Left ventricle myocardium inferior (tissue), 1 donor: Measurements from ENCODE around the gene SGMS2. TPM values are rescaled to one million over a fixed set of nuclear protein-coding genes. Genes with fewer than 3 reads are reported as not detected.
"Not testable (repeated sequence)": the region's sequence is repeated elsewhere in the genome, so short reads cannot be mapped to it uniquely, and the experiment has no call there.

Experiments used
- DNase-seq: peaks from one replicate; pipeline ENCODE4 v3.0.0-alpha.2; 2020
- H3K27ac ChIP-seq: fragments of 200-600 bp; replicated peaks from 2 replicates; pipeline ENCODE4 v1.8.0; 2021
- H3K27me3 ChIP-seq: fragments of 200-600 bp; 2 replicates; pipeline ENCODE4 v1.8.0; 2021; ENCODE audit warnings: low read depth
- H3K36me3 ChIP-seq: fragments of 200-600 bp; 2 replicates; pipeline ENCODE4 v1.8.0; 2021
- H3K4me1 ChIP-seq: fragments of 200-600 bp; 2 replicates; pipeline ENCODE4 v1.8.0; 2021
- H3K4me3 ChIP-seq: fragments of 200-600 bp; 2 replicates; pipeline ENCODE4 v1.8.0; 2021; ENCODE audit warnings: mild to moderate bottlenecking, moderate library complexity
- H3K9me3 ChIP-seq: fragments of 200-600 bp; replicated peaks from 2 replicates; pipeline ENCODE4 v1.8.0; 2021
- intact Hi-C: fragments of 100-400 bp; cut with micrococcal nuclease; formaldehyde crosslinking; loops from one replicate; pipeline ENCODE4 v1.11.0; 2022
- total RNA-seq: library from RNA; stranded (reverse); fragmentation: NEBNext Ultra II Directional; extraction: Animal tissue kit (Norgen Biotek cat#: 25700); gene quantifications from one replicate; pipeline ENCODE4 v1.2.1, GENCODE V29; 2021
- TF ChIP-seq, protein P1 (sequence below): fragments of 200-600 bp; IDR thresholded peaks from 2 replicates; pipeline ENCODE4 v1.8.0; 2021; ENCODE audit warnings: antibody characterized with exemption, mild to moderate bottlenecking, borderline replicate concordance
- donor health status: DM: no; HTN: yes; CAD: no; lungs with severe emphysema.

The SGMS2 gene
- total RNA-seq, 1 donor from 2014 or later: 21.4 TPM

DNA sequence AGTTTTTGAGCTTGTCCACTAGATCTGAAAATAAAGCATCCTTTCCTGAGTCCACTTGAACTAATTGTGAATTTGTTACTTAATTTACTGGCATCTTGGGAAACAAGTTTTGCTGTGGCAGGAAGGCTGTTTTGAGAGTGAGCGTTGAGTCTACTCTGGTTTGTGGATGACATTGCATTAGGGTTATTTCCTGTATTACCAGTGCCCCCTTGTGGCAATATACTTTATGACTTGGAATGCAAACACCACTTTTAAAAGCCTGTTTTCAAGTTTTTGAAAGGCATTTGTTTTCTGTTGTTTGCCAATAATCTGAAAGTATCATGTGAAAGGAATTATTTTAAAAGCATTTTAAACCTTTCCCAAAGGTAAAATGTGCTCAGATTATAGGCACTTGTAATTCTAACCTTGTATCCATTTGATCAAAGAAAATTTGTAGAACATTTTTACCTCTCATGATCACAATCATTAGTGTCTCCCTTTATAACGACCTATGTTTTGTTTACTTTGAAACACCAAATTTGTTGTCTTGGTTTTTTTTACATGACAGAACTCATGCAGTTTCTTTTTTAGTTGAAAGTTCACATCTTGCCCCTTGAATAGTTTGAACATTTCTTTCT lies 88.7 kb downstream of the SGMS2 start:
- TF ChIP-seq, protein P1, sequence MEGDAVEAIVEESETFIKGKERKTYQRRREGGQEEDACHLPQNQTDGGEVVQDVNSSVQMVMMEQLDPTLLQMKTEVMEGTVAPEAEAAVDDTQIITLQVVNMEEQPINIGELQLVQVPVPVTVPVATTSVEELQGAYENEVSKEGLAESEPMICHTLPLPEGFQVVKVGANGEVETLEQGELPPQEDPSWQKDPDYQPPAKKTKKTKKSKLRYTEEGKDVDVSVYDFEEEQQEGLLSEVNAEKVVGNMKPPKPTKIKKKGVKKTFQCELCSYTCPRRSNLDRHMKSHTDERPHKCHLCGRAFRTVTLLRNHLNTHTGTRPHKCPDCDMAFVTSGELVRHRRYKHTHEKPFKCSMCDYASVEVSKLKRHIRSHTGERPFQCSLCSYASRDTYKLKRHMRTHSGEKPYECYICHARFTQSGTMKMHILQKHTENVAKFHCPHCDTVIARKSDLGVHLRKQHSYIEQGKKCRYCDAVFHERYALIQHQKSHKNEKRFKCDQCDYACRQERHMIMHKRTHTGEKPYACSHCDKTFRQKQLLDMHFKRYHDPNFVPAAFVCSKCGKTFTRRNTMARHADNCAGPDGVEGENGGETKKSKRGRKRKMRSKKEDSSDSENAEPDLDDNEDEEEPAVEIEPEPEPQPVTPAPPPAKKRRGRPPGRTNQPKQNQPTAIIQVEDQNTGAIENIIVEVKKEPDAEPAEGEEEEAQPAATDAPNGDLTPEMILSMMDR: peak; percentile 81
- Histone ChIP-seq H3K27me3 (no peaks in the 10 kb centered on the region), H3K36me3 (peaks cover 26% of the 10 kb centered on the region), H3K4me1 (no peaks in the 10 kb centered on the region), H3K9me3 (no peaks in the 10 kb centered on the region), H3K4me3 (no peak overlapping the region), H3K27ac (no peak overlapping the region)
- DNase-seq: no peak
- intact Hi-C loops: loop anchor here (2.0 kb wide), 1 partner anchor 157 kb away; no protein-coding TSS in a partner anchor

DNA sequence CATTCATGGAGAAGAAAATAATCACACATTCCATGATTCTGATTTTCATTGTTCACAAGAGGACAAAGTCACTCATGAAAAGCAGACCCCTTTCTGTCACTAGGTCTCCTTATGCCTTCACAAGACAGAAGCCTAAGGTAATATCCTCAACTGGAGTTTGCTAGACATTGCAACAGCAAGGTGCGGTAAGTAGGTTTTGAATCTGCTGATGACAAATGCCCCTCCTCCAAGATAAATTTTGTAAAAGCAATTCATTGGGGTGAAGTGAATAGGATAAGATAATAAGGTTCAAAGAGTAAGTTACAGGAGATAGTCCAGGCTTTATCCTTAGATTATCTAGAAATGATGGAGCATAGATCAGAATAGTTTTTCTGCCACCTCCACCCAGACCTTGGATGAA lies 90.5 kb downstream of the SGMS2 start:
- TF ChIP-seq, protein P1: no peak
- H3K27me3 ChIP-seq: no peaks in the 10 kb centered on the region
- H3K4me3 ChIP-seq: no peak overlapping the region
- H3K4me1 ChIP-seq: no peaks in the 10 kb centered on the region
- no peak for DNase-seq
- intact Hi-C loops: no loop called here
- peaks cover 13% of the 10 kb centered on the region for H3K9me3 ChIP-seq
- no peak overlapping the region for H3K27ac ChIP-seq
- H3K36me3 ChIP-seq: peaks cover 8% of the 10 kb centered on the region

DNA sequence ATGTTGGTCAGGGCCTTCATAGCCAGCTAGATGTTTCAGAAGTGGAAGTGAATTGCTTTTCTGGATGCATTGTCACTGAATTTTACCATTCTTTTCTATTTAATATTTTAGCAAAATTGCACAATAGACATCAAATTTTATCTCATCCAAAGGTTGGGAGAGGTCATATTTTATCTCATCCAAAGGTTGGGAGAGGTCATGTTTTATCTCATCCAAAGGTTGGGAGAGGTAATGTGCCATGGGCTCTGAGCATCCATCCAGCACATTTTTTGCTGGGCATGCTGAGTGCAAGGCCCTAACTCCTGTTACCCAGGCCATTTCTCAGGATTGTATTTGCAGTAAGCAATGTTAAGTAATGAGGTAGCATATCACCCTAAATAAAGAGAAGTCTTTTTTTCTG lies 91.9 kb downstream of the SGMS2 start:
- TF ChIP-seq, protein P1: no peak
- H3K36me3 ChIP-seq: no peaks in the 10 kb centered on the region
- no peak for DNase-seq
- no peaks in the 10 kb centered on the region for H3K27me3 ChIP-seq
- intact Hi-C loops: no loop called here
- no peaks in the 10 kb centered on the region for H3K4me1 ChIP-seq
- no peak overlapping the region for H3K27ac ChIP-seq
- peaks cover 25% of the 10 kb centered on the region for H3K9me3 ChIP-seq
- H3K4me3 ChIP-seq: no peak overlapping the region

DNA sequence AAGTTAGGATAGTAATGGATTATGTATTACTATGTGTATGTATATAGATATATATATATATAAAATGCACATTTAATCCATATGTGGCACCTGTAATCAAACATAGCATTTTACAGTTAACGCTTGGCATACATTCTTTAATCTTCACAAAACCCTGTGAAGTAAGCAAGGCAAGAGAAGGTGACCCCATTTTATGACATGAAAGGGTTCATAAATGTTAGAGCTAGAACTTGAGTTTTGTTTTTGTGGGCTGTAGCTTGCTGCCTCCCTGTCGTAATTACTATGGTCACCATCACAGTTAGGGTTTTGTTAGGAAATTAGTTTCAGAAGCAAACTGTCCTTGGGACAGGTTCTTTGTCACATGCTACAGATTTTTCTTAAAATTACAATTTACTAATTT lies 92.8 kb downstream of the SGMS2 start:
- Histone ChIP-seq H3K27ac (no peak overlapping the region), H3K27me3 (no peaks in the 10 kb centered on the region), H3K36me3 (no peaks in the 10 kb centered on the region), H3K9me3 (peaks cover 25% of the 10 kb centered on the region), H3K4me3 (no peak overlapping the region), H3K4me1 (no peaks in the 10 kb centered on the region)
- intact Hi-C loops: no loop called here
- TF ChIP-seq, protein P1: no peak
- DNase-seq: no peak

DNA sequence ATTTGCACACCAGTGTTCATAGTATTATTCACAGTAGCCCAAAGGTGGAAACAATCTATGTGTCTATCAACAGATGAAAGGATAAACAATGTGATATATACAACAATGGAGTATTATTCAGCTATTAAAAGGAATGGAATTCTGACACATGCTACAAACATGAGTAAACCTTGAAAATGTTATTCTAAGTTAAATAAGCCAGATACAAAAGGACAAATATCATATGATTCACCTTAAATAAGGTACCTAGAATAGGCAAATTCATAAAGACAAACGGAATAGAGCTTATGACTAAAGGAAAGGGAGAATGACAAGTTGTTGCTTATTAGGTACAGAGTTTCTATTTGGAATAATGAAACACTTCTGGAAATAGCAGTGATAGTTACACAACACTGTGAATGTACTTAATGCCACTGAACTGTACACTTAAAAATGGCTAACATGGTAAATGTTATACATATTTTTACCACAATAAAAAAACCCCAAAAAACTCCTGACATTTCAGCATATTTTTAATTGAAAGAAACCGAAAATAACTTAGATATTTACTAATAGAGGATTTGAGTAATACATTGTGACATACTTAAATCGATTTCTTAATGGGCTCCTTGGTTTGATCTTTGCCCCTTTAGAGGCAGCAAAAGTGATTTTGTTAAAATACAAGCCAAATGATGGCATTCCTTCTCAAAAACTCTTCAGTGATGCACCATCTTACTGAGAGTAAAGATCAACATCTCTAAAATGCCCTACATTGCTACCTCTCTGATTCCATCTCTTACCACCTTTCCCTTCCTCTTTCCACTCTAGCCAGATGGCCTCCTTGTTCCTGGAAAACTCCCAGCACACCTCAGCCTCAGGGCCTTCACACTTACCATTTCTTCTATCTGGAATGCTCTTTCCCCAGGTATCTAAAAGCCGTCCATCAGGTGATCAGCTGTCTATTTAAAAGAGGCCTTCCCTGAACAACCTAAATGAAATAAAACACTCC lies 98.0 kb downstream of the SGMS2 start:
- intact Hi-C loops: no loop called here
- Histone ChIP-seq H3K36me3 (no peaks in the 10 kb centered on the region), H3K27ac (no peak overlapping the region), H3K27me3 (no peaks in the 10 kb centered on the region), H3K4me3 (no peak overlapping the region), H3K4me1 (no peaks in the 10 kb centered on the region), H3K9me3 (peaks cover 25% of the 10 kb centered on the region)
- no peak for DNase-seq
- TF ChIP-seq, protein P1: no peak

DNA sequence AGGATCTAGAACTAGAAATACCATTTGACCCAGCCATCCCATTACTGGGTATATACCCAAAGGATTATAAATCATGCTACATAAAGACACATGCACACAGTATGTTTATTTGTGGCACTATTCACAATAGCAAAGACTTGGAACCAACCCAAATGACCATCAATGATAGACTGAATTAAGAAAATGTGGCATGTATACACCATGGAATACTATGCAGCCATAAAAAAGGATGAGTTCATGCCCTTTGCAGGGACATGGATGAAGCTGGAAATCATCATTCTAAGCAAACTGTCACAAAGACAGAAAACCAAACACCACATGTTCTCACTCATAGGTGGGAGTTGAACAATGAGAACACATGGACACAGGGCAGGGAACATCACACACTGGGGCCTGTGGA lies 101.0 kb downstream of the SGMS2 start:
- H3K27ac ChIP-seq, H3K27me3 ChIP-seq, H3K9me3 ChIP-seq, H3K4me3 ChIP-seq, H3K36me3 ChIP-seq, DNase-seq, H3K4me1 ChIP-seq, intact Hi-C loops: not testable (repeated sequence)

DNA sequence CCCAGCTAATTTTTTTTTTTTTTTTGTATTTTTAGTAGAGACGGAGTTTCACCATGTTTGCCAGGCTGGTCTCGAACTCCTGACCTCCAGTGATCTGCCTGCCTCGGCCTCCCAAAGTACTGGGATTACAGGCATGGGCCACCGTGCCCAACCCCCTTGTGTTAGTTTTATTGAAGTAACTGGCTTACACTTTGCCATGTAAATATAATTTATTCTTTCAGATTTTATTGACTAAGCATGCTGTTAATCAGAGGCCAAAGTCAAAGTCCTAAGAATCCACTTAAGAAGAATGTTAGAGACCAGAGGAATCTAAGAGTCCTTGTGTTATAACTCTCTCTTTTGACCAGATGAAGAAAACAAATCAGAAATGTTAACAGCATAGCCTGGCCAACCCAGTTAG lies 102.1 kb downstream of the SGMS2 start:
- intact Hi-C loops, H3K27me3 ChIP-seq, H3K36me3 ChIP-seq, DNase-seq, H3K9me3 ChIP-seq, H3K4me3 ChIP-seq, H3K27ac ChIP-seq: not testable (repeated sequence)
- peaks cover 16% of the 10 kb centered on the region for H3K4me1 ChIP-seq
